HG02571 (cell line): ENCODE measurements around the gene ARHGAP40.

Experiments used
- ATAC-seq: cut with Tn5 transposase; IDR thresholded peaks from one replicate; pipeline ENCODE4 v1.9.1; 2021; ENCODE audit warnings: mild to moderate bottlenecking, moderate library complexity; ENCODE audit not compliant: unreplicated experiment

Gene ARHGAP40

GRCh38 chr20:38674092-38674764 lies 72.6 kb downstream of the ARHGAP40 start:
- ATAC-seq = no peak

GRCh38 chr20:38674765-38675133 lies 73.1 kb downstream of the ARHGAP40 start:
- no peak for ATAC-seq

- ATAC-seq = no peak
These were observed 75.0 kb downstream of the ARHGAP40 start for GRCh38 chr20:38676576-38676975.

DNA sequence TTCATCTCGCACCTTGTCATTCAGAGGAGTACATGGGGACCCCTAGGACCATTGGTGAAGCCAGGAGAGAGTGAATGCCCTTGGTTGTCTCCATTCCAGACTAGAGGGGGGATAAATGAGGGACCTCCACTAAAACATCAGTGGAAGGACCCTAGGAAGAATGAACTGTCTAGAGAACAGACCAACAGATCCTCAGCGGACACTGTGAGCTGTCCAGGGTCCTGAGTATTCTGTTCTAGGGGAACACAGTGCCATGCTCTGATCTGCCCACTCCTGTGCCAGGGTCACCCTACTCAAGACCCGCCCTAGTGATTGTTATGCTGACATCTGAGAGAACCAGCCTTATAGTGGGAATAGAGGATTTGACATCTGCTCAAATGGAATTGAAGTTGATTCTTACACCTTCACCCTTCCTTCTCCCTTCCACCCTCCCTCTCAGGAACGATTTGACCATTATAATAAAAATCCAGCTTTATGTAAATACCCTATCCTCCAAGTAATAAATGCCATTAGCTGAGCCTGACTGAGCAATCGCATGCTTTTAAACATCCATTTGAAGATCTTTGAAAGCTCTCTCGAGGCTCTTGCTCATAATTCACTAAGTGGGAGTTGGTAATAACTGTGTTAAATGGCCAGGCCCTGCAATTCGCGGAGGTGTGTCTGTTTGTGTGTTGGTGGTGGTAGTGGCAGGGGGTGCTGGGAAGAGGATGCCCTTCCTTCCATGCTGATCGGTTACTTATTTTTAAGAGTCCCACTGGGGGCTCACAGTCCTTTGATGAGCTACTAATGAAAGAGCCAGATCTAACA lies 79.1 kb downstream of the ARHGAP40 start:
- ATAC-seq = no peak

DNA sequence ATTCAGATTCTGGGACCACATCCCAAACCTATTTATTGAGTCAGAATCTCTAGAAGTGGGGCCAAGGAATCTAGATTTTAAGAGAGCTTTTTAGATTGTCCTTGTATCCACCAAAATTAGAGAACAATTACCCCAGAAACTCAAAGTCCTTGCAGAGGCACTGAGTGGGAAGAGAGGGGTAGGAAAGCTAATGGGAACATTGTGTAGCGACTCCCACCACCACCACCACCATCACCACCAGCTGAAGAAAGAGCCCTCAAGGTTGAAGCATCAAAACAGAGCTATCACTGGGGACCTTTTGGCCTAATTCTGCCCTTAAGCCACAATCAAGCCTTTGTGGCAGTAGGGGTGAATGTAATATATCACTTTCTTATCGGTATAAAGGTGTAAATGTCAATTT lies 83.7 kb downstream of the ARHGAP40 start:
- no peak for ATAC-seq

DNA sequence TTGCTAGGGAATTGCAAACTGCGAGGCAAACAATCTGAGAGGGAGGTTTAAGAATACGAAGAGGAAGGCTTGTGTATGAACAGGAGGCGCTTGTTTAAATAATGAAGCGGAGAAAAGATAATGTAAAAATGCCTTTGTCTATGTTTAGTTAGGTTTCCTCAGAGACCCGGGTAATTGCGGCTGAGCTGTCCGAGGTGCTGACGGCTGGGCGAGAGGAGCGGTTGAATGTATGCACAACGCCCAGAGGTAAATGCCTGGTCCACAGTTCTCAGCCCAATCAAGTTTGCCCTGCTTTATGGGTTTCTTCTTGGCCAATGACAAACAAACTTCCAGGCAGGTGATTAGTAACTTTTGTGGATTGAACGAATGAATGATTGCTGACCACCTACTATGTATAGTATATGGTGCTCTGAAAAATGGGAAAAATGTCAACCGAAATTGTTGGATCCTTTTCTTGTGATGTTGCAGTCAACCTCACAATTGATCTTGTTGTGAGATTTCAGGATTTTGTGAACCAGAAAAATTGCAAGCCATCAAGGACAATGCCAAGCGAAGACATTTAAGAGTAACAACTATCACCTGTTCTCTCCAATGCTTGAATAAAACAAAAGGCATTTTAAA lies 84.4 kb downstream of the ARHGAP40 start:
- no peak for ATAC-seq

DNA sequence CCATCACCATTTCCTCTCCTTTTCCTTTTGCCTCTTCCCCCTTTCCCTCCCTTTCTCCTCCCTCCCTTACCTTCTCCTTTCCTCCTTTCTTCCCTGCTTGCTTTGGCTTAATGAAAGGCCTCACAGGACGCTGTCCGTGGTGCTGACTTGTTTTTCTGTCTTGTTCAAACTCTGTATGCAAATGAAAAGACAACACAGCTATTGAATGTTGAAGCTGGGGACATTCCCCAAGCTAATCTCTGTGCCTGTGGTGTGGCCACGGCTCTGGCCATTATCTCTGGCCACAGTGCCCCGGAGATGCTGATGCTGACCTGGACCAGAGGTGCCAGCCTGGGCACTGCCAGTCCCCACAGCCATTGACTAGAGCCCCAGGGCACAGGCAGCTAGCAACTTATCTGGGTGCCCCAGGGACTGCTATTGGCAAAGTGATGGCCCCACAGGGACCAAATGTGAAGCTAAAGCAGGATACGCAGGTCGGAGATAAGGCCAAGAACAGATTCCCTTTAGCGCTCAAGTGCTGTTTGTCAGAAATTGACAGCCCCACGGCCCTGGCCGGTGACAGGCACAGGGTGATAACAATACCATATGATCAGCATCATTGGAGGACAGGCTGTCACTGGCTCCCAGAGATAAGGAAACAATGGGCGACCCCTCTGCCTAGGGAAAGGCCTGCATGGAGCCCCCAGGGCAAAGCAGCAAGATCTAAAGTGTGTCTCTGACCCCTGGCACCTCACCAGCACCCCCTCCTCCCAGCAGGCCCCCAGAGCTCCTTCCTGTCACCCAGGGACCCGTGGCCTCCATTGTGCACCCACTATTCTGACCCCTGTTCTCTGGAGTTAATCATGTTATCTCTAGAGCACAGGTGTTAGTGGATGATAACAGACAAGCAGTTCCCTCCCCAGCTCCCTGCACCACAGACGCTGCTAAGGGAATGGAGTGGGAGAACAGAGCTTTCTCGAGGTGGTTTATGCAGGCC lies 91.1 kb downstream of the ARHGAP40 start:
- no peak for ATAC-seq

GRCh38 chr20:38697306-38697705 lies 95.7 kb downstream of the ARHGAP40 start:
- ATAC-seq = no peak

DNA sequence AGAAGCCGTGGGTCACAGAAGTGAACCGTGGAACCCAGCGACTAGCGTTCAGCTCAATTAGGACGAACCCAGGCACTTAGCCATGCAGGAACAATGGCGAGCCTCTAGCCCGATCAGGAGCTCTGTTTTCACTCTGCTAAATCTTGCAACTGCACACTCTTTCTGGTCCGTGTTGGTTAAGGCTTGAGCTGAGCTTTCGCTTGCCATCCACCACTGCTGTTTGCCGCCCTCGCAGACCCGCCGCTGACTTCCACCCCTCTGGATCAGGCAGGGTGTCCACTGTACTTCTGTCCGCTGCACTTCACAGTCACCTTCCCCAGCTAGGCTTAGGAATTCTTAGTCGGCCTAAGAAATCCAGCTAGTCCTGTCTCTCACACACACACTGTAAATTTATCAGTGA lies 96.9 kb downstream of the ARHGAP40 start:
- ATAC-seq = no peak

GRCh38 chr20:38700141-38700540 lies 98.5 kb downstream of the ARHGAP40 start:
- ATAC-seq = no peak
